HG03066 (cell line): ENCODE data around the gene SH3BP5.

Experiments used
- ATAC-seq: cut with Tn5 transposase; IDR thresholded peaks from one replicate; pipeline ENCODE4 v1.9.1; 2021; ENCODE audit warnings: low read depth; ENCODE audit not compliant: unreplicated experiment

The SH3BP5 gene

GRCh38 chr3:15261274-15261673, 71.1 kb downstream of the SH3BP5 start:
- ATAC-seq, result no peak

GRCh38 chr3:15260531-15260930, 71.9 kb downstream of the SH3BP5 start:
- no peak for ATAC-seq

- no peak for ATAC-seq
These were observed 73.7 kb downstream of the SH3BP5 start for GRCh38 chr3:15258720-15259119.

DNA sequence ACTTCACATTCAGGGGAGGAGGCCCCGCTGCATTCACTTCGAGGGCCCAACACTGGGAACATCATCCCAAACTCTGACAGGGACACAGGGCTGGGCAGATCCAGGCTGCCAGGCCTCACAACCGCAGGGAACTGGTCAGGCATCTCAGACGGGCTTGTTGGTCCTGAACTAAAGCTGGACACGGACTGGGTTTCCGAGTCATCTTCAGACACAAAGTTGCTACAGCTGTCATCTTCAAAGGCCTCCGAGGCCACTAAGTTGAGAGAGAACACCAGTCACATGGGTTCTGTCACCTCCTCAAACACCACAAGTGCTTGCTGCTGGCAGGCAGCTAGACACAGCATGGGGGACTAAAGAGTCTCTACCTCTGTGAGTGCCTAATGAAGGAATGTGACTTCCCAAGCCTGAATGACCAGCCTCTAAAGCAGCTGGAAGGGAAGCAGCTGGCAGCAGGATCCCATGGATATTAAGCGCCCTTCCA, 75.5 kb downstream of the SH3BP5 start:
- ATAC-seq, result no peak

DNA sequence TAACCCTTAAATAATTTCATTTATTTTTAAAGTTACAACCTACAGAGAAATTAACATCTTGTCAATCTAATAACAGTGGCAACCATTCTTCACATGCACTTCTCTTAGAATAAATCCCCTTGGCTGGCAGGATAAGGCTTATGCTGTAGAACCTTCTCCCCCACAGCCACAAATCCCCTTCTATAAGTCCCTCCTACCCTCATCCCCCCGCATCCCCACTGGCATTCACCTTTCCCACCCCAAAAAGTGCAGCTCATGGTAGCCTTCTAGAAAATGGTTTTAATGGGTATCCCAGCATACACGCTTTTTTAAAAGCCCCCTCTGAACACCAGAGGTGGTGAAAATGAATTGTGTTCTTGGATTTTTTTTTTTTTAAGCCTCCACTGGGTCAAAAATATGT, 77.2 kb downstream of the SH3BP5 start:
- no peak for ATAC-seq

DNA sequence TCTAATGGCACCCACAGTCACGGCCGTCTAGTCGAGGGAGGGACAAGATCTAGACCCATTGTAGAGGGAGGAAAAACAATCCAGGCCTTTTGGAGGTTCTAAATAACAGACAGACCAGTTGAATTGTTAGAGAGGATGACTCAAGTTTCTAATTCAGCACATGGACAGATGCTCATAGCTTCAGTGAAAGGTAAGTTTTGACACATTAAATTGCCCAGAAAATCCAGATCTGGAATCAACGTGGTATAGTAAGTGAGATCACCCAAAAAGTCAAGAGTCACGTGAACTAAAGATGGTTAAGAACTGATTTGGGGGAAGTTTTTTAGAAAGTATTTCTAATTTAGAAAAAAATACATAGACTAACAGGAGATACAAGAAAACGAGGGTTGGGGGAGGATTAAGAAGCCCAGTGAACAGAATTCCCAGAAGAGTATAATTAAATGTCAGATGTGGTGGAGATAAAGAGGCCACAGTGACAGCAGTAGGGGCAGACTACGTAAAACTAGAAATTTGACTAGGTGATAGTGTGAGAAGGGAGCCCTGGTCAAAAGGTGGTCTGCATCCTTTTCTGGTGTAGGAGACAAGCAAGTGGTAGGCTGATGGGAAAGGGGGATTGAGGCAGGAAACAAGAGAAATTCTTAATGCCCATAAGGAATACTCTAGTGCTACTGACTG, 79.2 kb downstream of the SH3BP5 start:
- no peak for ATAC-seq

DNA sequence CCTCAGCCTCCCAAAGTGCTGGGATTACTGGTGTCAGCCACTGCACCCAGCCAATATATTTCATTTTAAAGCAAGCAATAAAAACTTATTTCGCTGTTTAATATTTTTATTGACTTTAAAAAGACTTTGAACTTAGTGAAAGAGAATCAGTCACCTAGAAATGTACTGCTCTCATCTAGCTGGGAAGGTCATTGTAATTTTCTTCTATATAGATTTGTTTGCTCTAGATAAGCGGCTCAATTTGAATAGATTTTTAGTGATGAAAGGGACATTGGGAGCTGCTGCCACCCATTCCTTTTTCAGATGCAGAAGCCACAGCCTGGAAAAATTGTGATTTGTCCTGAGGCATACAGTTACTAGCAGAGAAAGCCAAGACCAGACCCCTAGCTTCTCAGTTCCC, 86.2 kb downstream of the SH3BP5 start:
- no peak for ATAC-seq

GRCh38 chr3:15243822-15244482, 88.4 kb downstream of the SH3BP5 start:
- no peak for ATAC-seq

DNA sequence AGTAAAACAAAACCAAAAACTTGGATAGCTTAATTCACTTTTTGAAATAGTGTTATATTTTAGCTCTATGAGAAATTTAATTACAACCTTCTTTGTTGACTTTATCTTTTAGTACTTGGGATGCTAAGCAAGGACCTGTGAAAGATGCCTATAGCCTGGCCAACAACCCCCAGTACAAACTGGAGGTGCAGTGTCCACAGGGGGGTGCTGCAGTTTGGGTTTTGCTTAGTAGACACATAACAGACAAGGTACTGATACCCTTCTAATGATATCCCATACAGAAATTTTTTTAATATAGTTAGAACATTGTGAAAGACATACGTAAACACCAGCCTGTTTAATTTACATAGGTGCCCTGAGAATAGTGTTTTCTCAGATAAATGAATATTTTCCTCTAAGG, 91.0 kb downstream of the SH3BP5 start:
- ATAC-seq, result no peak

DNA sequence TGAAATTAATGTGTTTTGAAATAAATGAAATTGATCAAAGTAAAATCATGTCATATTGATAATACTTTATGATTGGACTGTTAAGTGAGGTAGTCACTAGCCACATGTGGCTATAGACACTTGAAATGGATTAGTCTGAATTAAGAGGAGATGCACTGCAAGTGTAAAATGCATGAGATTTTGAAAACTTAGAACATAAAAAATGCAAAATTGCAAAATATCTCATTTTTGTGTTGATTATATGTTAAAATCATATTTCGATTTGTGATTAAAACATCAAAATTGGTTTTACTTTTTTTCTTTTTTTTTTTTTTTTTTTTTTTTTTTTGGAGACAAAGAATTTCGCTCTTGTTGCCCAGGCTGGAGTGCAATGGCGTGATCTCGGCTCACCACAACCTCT, 103.1 kb downstream of the SH3BP5 start:
- no peak for ATAC-seq

GRCh38 chr3:15228147-15228546, 104.2 kb downstream of the SH3BP5 start:
- ATAC-seq, result no peak

GRCh38 chr3:15223685-15224572, 108.5 kb downstream of the SH3BP5 start:
- ATAC-seq, result no peak

- no peak for ATAC-seq
These were observed 110.7 kb downstream of the SH3BP5 start for GRCh38 chr3:15221574-15222217.

DNA sequence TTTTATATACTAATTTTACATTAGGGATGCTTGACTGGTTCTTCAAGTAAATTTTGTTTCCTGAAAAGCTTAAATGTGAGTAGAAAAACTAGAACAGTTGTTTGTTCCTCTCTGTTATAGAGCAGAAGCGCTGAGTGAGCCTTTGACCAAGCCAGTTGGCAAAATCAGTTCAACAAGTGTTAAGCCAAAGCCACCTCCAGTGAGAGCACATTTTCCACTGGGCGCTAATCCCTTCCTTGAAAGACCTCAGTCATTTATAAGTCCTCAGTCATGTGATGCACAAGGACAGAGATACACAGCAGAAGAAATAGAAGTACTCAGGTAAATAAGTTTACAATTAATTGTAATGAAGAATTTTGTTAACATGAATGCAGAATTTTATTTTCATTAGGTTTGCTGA, 111.7 kb downstream of the SH3BP5 start:
- no peak for ATAC-seq

- ATAC-seq, result no peak
These were observed 112.3 kb downstream of the SH3BP5 start for GRCh38 chr3:15220056-15220455.

DNA sequence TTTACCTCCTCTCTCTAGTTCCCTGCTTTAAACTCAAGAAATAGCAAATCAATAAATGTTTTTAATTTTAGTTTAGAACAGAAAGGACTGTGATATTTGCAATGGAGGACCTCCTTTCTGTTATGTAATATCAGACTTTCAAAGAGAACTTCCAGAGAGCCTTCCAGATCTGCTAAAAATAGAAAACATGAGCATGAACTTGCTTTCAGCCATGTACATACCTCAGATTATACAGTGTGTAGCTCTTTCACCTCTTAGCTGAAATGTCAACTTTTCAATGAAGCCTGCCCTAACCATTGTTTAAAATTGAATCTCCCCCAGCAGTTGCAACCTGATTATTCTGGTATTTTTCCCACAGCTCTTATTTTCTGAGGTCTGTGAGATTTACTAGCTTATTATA, 113.7 kb downstream of the SH3BP5 start:
- ATAC-seq, result no peak

- ATAC-seq, result no peak
These were observed 114.5 kb downstream of the SH3BP5 start for GRCh38 chr3:15217841-15218267.

DNA sequence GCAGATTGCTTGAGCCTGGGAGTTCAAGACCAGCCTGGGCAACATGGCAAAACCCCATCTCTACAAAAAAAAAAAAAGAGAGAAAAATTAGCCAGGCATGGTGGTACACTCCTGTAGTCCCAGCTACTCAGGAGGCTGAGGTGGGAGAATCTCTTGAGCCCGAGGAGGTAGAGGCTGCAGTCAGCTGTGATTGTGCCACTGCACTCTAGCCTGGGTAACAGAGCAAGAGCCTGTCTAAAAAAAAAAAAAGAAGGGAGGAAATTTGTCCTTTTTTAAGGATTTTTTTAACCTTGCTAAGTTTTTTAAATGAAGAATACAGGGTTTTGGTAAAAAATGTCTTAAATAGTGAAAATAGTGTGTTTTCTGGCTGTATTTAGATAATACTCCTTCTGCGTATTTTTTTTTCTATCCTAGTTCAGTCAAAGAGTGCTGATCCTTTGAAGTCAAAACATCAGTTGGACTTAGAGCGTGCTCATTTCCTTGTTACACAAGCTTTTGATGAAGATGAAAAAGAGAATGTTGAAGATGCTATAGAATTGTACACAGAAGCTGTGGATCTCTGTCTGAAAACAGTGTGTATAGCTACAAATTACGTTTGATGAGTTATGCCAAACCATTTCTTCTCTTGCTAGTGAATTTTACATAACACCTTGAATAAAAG, 115.2 kb downstream of the SH3BP5 start:
- no peak for ATAC-seq

GRCh38 chr3:15216501-15216900, 115.9 kb downstream of the SH3BP5 start:
- ATAC-seq, result no peak

- no peak for ATAC-seq
These were observed 116.4 kb downstream of the SH3BP5 start for GRCh38 chr3:15215996-15216395.
